GM19467 (cell line): ENCODE results near the gene SRPK2.

Experiments
- ATAC-seq: cut with Tn5 transposase; IDR thresholded peaks from one replicate; pipeline ENCODE4 v1.9.1; 2021; ENCODE audit warnings: mild to moderate bottlenecking, moderate library complexity; ENCODE audit not compliant: unreplicated experiment

The SRPK2 gene

DNA sequence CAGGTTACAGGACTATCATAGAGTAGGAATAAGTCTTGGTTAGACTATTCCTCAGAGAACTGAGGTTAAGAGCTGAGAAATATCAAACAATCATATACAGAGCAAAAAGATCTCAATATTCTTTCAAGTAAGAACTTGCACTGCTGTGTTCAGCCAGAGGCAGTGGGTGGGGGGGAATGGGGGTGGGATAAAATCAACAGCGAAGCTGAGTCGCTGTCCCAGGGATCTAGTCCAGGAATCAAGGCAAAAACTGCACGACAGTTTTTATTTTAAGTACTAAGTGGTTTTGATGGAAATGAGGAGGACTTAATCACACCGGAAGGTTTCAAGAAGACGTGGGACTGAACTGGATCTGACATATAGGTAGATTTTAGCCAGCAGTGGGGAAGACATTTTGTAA lies 159.1 kb downstream of the SRPK2 start:
- no peak for ATAC-seq

DNA sequence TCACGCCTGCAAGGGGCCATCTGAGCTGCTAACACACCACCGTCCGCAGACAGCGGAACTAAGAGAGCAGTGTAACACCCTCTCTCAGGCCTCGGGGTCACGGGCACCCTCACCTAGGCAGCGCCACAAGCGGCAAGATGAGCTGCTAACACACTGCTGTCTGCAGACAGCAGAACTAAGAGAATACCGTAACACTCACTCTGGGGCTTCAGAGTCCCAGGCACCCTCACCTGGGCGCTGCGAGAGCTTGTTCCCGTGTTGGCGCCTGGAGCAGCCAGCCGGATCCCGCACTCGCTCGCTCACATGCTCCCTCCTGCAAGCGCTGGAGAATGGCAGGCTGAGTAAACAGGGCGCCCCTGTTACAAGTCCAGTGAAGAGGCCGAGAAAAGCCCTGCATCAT lies 160.2 kb downstream of the SRPK2 start:
- no peak for ATAC-seq

DNA sequence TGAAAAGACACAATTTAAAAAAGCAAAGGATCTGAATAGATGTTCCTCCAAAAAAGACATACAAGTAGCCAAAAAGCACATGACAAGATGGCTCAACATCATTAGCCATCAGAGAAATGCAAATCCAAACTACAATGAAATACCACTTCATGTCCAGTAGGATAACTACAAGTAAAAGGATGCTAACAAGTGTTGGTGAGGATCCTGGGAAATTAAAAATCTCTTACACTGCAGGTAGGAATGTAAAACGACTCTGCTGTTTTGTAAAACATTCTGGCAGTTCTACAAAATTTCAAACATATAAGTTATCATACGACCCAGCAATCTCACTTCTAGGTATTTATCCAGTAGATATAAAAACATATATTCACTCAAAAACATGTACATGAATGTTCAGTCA lies 161.3 kb downstream of the SRPK2 start:
- no peak for ATAC-seq

DNA sequence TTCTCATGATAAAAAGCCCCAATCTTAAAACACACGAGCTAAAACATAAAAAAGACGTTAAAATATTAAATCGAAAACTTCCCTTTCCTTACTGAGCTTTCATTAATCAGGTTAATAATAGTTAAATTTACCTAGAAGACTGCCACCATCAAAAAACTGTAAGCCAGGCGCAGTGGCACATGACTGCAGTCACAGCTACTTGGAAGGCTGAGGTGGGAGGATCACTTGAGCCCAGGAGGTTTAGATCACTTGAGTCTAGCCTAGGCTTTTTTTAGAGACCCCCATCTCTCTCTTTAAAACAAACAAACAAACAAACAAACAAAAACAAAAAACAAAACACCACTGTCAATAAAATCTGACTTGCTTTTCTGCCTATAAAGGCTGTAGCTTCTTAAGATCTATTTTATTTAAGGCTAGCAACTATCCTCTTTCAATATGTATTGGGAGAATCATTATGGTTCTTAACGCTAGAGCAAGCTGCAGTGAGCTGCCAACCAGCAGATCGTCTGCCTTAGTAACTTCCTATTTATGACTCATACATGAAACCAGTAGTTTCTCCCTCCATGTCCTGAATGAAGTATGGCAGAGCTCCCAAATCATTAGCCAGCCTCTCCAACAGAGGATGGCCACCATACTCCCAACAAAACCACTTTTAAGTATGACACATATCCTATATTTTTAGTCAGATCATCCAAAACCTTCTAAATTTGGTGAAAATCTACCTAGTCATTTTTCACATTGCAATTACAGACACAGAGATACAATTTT lies 163.7 kb downstream of the SRPK2 start:
- peak; percentile 86 for ATAC-seq

DNA sequence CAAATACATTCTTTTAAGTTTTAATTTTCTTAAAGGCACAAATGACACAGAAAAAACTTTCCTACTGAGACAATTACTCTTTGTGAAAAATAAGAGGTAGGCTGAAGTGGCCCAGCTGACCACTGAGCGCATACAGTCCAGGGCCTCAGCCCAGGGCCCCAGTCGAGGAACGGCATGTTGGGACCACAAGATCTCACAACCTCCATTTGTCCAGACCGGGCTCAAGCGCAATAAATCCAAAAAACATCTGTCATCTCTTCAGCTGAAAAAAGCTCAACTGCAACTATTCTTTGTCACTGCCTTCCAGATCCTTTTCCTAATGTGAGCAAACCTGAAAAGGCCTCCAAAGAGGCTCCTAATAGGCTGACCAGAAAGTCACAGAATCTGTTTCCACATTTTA lies 165.8 kb downstream of the SRPK2 start:
- no peak for ATAC-seq

DNA sequence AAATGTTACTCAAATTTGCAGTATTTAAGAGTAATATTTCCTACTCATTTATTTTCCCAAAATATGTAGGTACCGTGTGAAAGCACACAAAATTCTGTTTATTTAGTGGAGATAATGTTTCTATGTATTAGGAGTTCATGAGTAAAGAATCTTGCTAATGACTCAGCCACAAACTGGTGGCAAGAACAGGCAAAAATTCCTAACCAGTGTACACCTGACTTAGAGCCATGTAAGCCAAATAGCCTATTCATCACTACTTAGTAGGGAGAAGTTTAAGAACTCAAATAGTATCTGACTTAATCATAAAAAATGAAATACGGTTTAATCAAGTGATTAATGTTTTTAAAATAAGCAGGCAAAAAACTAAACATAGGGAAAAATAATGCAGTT lies 169.0 kb downstream of the SRPK2 start:
- ATAC-seq = no peak

DNA sequence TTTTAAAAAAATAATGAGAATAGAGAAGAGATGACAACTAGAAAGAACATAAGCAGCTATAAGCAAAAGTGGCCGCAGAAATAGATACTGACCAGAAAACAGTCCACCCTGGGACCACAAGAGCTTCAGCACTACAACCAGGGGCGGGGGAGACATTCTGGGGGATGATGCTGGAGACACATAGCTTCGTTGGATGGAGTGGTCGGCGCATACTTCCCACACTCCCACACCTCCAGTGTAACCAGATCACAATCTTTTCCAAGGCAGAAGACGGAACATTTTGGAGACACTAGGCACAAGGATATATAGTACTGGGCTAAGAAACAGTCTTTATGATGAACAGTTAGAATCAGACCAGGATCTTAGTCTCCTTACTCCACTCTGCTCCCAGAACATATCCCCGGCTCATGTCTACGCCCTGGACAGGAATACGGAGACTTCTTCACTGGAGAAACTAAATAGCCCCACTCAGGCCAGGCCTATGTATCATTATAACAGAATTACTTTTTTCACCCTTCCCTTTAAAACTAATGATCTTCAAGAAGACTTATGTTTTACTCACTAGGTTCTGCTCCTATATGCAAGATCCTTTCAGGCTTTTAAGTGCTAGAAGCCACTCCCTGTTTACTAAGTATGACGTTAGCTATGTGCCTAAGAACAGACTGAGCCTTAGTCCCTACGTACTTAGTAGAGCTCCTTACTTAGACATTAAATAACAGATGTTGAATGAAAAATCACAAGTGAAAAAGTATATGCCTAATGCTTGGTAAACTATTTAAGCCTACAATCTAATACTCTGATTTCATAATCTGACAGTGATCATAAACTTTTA lies 169.6 kb downstream of the SRPK2 start:
- no peak for ATAC-seq

DNA sequence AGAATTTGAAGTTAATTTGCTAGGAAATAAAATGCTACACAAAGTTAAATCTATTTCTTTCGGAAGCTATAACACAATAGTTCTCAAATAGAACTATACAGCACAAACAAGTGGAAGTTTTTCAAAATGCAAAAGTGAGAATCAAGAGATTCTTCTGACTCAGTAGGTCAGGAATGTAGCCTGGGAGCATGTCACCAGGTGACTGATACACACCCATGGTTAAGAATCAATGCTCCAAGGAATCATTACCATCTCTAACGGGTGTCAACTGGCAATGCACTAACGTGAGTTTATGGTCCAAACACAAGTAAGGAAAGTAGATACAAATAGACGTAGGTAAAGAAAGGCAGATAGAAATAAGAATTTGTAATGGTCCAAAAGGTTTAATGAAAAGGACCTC lies 170.5 kb downstream of the SRPK2 start:
- no peak for ATAC-seq

DNA sequence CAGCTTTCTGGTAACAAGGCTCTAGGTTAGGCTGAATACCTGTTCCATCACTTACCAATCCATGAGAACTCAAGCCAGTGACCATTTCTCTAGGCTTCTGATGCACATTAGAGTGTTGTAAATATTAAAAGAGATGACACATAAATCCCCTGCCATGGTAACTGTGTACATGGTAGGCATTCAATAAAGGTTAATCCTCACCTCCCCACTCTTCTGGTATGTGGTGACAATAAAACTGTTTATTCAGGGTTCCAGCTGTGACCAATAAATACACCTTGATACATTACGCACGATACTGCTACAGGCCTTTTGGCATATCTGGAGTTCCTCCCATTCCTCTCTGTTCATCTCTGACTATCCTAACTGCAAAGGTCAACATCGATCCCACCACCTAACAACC lies 171.9 kb downstream of the SRPK2 start:
- no peak for ATAC-seq

DNA sequence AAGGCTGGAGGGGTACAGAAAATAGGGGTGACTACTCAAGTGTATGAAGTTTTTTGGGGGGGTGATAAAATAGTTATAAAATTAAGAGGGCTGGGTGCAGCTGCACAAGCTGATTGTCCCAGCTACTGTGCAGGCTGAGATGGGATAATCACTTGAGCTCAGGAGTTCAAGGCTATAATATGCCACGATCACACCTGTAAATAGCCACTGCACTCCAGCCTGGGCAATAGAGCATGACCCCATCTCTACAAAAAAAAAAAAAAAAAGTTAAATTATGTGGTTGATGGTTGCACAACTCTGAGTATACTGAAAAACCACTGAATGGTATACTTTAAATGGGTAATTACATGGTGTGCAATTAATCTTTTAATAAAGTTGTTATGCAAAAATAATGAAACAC lies 172.9 kb downstream of the SRPK2 start:
- no peak for ATAC-seq

DNA sequence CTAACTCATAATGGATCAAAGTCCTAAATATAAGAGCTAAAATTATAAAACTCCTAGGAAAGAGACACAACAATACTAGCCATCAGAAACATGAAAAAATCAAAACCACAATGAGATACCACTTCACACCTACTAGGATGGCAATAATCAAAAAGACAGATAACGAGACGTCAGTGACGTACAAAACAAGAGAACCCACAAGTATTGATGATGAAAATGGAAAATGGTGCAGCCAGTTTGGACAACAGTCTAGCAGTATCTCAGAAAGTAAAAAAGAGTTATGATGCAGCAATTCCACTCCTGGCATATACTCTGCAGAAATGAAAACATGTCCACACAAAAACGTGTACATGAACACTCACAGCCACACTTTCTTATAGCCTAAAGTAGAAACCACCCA lies 173.5 kb downstream of the SRPK2 start:
- no peak for ATAC-seq

DNA sequence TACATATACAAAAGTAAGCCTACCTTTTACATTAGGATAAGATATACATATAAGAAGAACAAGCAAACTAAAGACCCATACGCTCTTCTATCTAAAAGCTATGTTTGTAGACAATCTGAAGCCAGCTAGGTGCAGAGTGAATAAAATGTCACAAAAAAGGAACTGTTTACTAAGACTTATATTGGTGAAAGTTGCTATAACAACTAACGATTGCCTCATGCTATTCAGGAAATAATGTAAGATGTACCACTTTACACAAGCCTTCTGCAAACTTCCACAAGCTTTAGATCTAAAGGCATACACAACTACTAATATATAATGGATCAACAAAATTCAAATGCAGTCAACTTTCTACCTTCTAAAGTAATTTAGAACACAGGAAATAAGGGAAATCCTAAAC lies 175.1 kb downstream of the SRPK2 start:
- ATAC-seq = no peak

DNA sequence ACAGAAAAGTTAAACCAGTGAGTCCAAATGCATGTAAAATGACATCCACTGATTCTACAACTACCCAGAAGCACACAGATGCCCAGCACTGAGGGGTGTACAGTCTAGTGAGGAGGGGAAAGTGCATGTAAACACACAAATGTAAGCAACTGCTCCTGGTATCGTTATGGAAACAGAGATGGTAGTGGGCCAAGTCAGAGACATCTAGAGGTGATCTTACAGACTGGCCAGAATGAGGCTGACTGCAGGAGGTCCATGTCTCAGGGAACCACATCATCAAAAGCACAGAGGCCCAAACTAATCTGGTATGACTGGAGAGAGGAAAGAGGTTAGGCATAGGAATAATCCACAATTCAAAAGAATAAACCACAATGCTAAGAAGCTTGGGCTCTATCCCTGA lies 176.5 kb downstream of the SRPK2 start:
- ATAC-seq = no peak

DNA sequence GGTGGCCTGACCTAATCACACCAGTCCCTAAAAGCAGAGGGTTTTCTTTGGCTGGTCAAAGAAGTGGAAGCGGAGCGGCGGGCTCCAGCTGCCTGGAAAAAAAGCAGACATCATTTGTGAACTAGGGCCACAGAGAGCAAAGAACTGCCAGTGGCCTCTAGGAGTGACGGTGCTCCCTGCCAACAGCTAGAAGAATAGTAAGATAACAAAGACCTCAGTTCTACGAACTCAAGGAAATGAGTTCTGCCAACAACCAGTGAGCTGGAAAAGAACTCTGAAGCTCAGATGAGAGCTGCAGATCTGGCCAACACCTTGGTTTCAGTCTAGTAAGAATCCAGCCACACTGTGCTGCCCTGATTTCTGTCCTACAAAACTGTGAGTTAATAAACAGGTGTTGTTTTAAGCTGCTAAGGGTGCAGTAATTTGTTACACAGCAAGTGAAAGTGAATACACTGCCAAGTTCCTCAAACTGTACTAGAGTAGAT lies 178.0 kb downstream of the SRPK2 start:
- ATAC-seq = peak; percentile 78

DNA sequence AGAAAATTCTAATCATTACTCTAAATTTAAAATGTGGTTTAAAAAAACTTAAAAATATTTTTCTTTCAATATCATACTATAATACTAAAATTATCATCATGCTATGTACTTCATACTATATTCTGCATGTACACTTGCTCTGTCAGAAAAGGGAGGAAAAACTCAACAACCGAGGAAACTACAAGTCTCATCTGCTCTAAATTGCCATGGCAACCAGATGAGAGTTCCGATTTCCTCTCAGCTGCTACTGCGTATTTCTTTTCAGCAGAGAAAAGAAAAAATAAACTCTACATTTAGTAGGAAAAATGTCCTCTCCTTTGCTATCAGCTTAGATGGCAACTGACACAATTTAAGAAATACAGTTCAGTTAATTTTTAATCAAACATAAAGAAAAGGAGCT lies 178.9 kb downstream of the SRPK2 start:
- ATAC-seq = no peak

DNA sequence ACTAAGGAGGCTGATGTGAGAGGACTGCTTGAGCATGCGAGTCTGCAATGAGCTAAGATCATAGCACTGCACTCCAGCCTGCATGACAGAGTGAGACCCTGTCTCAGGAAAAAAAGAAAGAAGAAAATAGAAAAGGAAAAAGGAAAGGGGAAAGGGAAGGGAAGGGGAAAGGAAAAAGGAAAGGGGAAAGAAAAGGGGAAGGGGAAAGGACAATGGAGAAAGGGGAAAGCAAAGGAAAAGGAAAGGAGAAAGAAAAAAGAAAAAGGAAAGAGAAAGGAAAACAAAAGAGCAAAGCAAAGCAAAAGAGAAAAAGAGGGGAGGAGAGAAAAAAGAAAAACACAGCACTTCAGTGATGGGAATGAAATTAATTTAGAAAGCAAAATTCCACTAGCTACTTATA lies 179.3 kb downstream of the SRPK2 start:
- ATAC-seq = no peak

DNA sequence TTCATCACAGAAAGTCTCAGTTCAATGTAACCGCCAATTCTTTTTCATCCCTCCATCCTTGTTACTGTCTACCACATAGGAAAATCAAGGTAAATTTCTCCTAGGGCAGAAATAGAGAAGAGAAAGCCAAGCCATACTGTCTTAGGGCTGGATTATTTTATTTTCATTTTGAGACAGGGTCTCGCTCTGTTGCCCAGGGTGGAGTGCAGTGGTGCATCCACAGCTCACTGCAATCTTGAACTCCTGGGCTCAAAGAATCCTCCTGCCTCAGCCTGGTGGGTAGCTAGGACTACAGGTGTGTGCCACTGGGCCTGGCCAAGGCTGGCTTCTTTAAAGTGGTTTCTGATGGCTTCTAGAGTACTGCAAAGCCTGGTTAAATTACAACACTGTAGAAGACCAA lies 181.7 kb downstream of the SRPK2 start:
- ATAC-seq = no peak

DNA sequence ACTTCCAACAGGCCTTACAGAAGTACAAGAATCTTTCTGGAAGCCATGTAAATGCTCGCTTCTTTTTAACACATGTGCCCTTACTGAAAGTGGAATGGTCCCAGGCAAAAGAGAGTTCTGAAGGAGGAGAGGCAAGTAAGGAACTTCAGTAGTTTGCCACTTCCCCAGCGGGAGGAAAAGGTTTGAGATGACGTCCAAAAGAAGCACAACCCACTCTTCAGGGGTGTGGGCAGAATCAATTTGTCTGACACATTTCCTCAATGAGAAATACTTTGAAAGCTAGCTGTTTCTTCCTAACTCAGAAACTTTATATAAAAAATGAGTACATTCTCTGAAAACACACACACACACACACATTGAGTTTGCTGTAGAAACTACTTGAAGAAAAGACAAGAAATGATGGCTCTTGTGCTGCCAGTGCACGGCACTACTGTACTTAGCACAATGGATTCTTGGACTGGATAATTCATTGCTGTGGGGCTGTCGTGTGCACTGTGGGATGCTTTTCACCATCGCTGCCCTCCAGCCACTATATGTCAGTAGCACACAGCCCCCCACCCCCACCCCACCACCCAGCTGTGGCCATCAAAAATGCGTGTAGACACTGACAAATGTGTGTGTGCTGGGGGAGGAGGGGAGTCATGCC lies 183.0 kb downstream of the SRPK2 start:
- ATAC-seq = no peak

DNA sequence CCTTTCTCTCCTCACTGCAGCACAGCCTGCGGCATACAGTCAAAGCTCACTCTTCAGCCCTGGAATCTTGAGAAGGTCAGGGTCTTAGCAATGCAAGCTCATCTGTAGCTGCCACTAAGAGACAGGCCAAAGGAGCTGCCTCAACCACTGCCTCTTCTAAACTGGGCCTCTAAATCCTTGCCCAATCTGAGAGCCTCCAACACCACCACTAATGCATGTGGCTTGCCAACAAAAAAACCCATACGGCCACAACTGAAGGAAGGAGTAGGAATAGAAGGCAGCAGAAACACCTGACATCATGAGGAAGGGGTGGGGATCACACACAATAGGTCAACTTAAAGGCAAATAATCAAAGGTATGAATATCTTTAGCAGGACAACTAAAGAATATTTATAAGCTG lies 183.8 kb downstream of the SRPK2 start:
- ATAC-seq = no peak

DNA sequence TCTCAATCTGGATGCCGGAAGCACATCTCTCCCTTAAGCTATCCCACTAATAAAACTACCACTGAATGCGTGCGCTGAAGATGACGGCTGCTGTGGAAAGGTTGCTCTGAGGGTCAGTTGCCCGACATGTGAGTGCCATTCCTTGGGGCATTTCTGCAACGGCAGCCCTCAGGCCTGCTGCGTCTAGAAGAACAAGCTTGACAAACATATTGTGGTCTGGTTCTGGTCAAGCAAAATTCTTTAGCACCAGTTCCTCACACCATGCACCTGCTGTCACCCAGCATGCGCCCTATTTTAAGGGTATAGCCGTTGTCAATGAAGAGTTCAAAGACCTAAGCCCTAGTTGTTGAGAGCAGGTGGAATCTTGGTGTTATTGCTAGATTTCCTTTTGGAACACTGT lies 184.2 kb downstream of the SRPK2 start:
- ATAC-seq = no peak

DNA sequence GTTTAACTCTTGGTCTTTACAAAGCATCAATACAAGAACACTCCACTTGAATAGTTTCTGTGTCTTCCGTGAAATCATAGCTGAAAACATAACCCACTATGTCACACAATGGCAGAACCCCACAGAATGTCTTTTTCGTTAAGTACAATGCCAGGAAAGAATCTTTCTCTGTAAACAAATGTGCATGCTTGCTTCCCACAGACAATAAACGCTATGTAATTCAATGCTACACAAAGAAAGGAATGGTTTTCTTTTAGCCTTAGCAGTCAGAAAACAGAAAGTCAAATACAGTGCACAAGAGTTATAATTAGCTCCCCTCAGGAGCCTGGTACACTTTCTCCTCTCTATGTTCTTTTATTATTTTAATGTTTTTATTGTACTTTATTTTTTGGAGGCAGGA lies 186.1 kb downstream of the SRPK2 start:
- no peak for ATAC-seq

DNA sequence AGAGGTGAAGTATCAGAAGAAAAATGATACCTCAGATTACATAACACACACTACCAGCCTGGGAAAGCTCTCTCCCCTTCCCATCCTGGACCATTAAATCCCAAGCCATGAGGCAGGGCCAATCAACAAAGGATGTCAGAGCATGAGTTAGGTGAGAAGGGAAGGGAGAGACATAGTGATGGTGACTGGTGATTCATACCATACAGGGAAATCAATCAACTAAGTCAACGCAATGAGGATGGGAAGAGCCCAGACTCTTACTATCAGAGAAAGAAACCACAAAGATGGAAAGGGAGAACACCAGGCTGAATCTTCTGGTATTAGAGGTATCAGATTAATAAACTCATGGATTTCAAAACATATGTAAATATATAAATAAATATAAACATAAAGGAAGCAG lies 189.3 kb downstream of the SRPK2 start:
- ATAC-seq = no peak
